ENCODE measurements around the gene ARHGEF28.

The ARHGEF28 gene

GRCh38 chr5:73746608-73747007, 120.6 kb downstream of the ARHGEF28 start:
- no peak overlapping the region for H3K27ac ChIP-seq

GRCh38 chr5:73747696-73748380, 121.8 kb downstream of the ARHGEF28 start:
- Histone ChIP-seq H3K4me1 (ENCODE audit: control insufficient read depth in 1 of 2, insufficient read depth in 1 of 2, low read depth in 1 of 2, low read length in 1 of 2) (no peaks in the 10 kb centered on the region), H3K27me3 (peaks cover 13% of the 10 kb centered on the region), H3K9me3 (no peaks in the 10 kb centered on the region), H3K27ac (no peak overlapping the region), H3K36me3 (no peaks in the 10 kb centered on the region), H3K4me3 (ENCODE audit: low read depth in 1 of 2, low read length in 1 of 2) (no peak overlapping the region)
- TF ChIP-seq CTCF (IDR thresholded peaks at IDR 0.05), result no peak

More at GRCh38 chr5:73746608-73747007, 120.6 kb downstream of the ARHGEF28 start:
- TF ChIP-seq CTCF (IDR thresholded peaks at IDR 0.05), result no peak
- Histone ChIP-seq H3K9me3 (no peaks in the 10 kb centered on the region), H3K4me3 (ENCODE audit: low read depth in 1 of 2, low read length in 1 of 2) (no peak overlapping the region), H3K36me3 (no peaks in the 10 kb centered on the region), H3K4me1 (ENCODE audit: control insufficient read depth in 1 of 2, insufficient read depth in 1 of 2, low read depth in 1 of 2, low read length in 1 of 2) (no peaks in the 10 kb centered on the region), H3K27me3 (peaks cover 8% of the 10 kb centered on the region)

GRCh38 chr5:73748510-73749400, 122.8 kb downstream of the ARHGEF28 start:
- Histone ChIP-seq H3K4me3 (ENCODE audit: low read depth in 1 of 2, low read length in 1 of 2) (no peak overlapping the region), H3K27ac (no peak overlapping the region), H3K9me3 (no peaks in the 10 kb centered on the region), H3K4me1 (ENCODE audit: control insufficient read depth in 1 of 2, insufficient read depth in 1 of 2, low read depth in 1 of 2, low read length in 1 of 2) (no peaks in the 10 kb centered on the region), H3K36me3 (no peaks in the 10 kb centered on the region), H3K27me3 (peaks cover 13% of the 10 kb centered on the region)
- TF ChIP-seq CTCF (IDR thresholded peaks at IDR 0.05), result no peak

GRCh38 chr5:73749485-73750270, 123.7 kb downstream of the ARHGEF28 start:
- Histone ChIP-seq H3K27ac (no peak overlapping the region), H3K36me3 (no peaks in the 10 kb centered on the region)

More at GRCh38 chr5:73749485-73750270, 123.7 kb downstream of the ARHGEF28 start:
- no peak for TF ChIP-seq CTCF (IDR thresholded peaks at IDR 0.05)
- Histone ChIP-seq H3K27me3 (peaks cover 13% of the 10 kb centered on the region), H3K4me3 (ENCODE audit: low read depth in 1 of 2, low read length in 1 of 2) (no peak overlapping the region), H3K9me3 (no peaks in the 10 kb centered on the region), H3K4me1 (ENCODE audit: control insufficient read depth in 1 of 2, insufficient read depth in 1 of 2, low read depth in 1 of 2, low read length in 1 of 2) (no peaks in the 10 kb centered on the region)
